HG03060 (cell line): ENCODE measurements around the gene COLEC12.
"Not testable (repeated sequence)": the region's sequence is repeated elsewhere in the genome, so short reads cannot be mapped to it uniquely, and the experiment has no call there.

Source experiments
- ATAC-seq: cut with Tn5 transposase; IDR thresholded peaks from one replicate; pipeline ENCODE4 v1.9.1; 2021; ENCODE audit warnings: low read depth, moderate number of reproducible peaks; ENCODE audit not compliant: unreplicated experiment

The COLEC12 gene

DNA sequence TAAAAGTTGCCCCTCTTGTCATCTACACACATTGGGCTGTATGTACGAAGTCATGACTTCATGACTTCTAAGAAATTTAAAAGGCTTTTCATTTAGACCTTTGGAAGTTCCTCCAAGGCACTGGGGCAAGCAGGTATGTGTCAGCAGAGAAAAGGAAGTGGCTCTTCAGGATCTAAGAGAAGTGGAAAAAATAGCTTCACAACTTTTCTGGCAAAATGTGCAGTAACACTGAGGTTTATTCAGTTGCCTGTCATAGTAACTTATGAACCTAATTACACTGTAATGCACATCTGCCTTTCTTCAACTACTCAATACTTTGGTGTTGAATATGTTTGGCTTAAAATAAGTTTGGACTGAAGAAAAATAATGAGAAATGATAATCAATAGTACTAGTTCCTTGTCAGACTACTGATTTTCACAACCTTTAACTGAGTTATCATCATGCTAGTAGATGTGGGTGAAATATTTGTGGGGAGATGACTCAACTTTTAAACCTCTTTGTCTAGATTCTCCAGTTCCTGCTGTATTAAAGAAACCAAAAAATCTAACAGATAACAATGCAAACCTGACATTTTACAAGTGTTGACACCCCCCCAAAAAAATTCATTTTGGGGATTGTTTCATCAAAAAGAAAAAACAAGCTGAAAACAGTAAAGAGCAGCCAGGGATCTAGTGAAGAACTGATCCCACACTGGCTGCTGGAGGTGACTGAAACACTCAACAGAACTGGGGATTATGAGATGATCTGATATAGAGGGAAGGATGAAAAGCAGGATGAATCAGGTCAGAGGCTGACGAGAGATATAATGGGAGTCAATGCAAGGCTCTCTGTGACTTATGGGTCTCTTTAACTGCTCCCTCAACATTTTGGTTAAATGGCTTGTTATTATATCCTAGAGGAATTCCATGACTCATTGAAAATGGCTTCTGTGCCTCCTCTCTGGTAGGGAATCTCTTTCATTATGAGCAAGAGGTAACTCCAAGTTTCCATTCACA, 84.6 kb downstream of the COLEC12 start:
- no peak for ATAC-seq

DNA sequence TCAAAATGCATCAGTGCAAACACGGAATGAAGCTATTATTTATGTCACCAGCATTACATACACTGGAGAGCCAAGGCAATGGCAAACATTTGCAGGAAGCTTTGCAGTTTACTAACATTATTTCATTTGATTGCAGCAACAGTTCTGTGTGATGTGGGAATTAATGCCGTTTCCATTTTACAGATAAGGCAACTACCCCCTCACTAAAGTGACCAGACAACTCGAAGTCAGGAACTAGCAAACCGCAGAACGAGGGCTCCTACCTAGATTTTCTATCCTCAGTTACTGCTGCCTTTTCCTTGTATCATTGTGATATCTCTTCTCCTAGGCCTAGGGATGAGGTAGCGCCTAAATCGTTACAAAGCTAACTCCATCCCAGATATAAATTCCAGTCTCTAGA, 85.5 kb downstream of the COLEC12 start:
- ATAC-seq, result no peak

DNA sequence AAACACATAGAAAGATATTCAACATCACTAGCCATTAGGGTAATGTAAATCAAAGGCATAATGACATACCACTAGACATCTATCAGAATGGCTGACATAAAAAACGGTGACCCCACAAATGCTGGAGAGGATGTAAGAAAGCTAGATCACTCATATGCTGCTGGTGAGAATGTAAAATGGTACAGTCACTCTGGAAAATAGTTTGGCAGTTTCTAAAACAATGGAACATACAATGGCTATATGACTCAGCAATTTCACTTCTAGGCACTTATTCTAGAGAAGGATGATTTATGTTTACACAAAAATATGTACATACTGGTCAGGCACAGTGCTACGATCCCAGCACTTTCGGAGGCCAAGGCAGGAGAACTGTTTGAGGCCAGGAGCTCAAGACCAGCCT, 87.3 kb downstream of the COLEC12 start:
- ATAC-seq, result no peak

GRCh38 chr18:410047-410455, 90.5 kb downstream of the COLEC12 start:
- ATAC-seq, result no peak

DNA sequence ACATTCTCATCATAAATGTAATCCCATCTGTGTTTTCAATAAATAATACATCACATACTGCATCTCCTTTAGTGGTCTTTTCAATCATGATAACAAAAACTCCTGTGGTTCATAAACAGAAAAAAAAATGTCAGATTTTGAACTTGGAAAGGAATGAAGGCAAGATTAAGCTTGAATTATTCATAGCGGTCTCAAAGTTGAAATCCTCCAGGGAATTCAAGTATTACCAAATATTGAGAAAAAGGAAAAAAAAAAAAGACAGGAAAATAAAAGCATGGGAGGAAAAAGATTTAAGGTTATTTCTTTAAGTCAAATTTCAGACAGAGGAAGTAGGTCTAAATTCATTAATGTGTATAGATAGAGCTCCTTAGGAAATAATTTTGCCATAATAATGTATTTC, 92.1 kb downstream of the COLEC12 start:
- ATAC-seq, result no peak

DNA sequence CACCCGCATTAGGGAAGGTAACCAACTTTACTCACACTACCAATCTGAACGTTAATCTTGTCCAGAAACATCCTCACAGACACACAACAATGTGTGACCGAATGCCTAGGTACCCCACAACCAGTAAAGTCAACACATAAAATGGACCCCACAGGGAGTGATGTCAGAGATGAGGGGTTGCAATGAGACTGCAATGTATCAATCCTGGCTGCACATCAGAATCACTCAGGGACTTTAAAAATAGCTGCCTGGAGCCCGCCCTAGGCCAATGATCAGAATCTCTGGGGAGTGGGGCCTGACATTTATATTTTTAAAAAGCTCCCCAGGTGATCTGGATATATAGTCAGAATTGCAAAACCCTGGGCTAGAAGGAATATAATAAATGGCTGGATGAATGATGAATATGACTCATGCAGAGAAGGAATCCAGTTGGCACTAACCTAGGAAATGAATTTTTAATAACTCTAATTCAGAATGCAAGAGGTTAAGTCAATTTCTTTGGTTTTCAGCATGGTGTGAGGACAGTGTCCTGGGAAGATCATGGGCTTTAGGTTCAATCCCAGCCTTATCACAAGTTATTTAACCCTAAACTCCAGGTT, 92.8 kb downstream of the COLEC12 start:
- ATAC-seq, result no peak

DNA sequence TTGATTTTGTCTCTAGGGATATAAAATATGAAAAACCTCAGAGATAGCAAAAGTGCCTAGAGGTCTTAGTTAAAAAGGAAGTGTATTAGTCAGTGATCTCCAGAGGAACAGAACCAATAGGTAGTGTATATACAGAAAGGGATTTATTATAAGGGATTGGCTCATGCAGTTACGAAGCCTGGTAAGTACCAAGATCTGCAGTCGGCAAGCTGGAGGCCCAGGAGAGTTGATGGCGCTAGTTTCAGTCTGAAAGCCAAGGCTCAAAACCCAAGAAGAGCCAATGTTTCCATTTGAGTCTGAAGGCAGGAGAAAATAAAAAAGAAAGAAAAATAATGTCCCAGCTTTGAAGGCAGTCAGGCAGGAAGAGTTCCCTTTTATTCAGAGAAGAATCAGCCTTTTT, 93.3 kb downstream of the COLEC12 start:
- ATAC-seq, result no peak

DNA sequence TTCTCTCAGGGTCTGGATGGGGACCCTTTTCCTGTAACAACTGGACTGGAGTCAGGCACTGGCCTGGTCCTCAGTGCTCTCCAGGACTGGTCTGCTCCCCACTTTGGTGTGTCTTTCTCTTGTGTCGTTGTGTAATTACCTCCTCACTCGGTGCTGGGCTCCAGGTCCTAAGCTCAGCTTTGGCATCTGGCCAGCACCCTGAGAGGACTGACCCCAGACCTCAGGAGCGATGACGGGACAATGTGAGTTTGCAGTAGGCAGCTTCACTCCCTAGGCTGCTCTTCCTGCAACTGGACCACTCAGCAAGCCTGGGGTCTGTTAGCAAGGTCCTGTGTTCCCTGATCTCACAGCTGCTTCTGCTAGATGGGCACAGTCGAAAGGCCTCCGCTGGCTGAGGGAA, 93.8 kb downstream of the COLEC12 start:
- ATAC-seq, result no peak

- ATAC-seq, result not testable (repeated sequence)
Observed at GRCh38 chr18:405006-405405, 95.5 kb downstream of the COLEC12 start.

DNA sequence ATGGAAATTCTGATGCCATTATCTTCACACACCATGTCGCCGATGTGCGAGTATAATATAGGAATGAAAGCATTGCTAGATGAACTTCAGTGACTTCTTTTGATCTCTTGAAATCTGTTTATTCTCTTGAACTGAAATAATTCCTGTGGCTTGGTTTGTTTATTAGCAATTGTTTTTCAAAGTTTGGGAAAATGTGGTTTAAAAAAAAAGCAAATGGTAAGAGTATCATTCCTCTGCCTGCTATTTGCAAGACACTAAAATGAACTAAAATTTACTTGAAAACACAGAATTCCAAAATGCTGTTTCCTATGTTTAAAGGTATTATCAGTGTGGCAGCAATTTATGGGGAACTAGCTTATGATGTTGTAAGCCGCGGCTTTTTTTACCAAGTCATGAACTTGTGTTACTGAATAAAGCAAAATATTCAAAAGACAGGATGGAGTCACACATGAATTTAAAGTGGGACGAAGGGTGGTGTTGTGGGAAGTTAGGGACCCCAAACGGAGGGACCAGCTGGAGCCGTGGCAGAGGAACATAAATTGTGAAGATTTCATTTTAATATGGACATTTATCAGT, 96.4 kb downstream of the COLEC12 start:
- ATAC-seq, result no peak

DNA sequence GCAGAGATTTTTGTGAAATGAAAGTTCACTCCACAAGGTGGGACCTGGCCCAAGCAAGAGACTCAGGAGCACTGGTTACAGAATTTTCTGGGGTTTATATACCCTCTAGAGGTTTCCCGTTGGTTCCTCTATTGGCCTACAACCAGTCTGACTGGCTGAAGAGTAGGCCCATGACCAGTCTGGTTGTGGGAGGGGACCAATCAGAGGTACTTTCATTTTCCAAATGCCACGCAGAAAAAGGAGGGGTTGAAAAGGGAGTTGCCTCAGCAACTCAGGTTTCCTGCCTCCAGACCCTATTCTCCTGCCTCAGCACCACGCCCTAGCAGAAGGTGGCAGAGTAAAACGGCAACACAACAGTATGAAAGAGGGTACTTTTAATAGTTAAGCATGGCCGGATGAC, 98.4 kb downstream of the COLEC12 start:
- ATAC-seq, result no peak

DNA sequence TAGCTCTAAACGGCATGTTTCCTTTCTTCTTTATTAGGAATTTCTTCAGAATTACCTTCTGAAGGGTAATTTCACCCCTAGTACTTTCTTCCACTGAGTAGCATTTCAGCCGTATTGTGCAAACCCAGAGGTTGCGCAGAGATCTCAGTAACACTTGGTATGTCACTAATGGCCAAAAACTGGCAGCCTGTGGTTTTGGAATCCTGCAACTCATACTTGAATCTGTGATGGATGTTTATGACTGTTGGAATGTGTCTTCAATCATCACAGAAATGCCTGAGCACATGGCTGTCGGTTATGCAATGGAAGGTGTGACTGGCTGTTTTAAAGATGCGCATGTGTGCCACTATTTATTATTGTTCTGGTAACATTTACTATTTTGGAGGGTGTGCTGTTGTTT, 100.0 kb downstream of the COLEC12 start:
- ATAC-seq, result no peak

- ATAC-seq, result no peak
Observed at GRCh38 chr18:399631-400135, 100.8 kb downstream of the COLEC12 start.

GRCh38 chr18:398935-399630, 101.4 kb downstream of the COLEC12 start:
- ATAC-seq, result no peak

DNA sequence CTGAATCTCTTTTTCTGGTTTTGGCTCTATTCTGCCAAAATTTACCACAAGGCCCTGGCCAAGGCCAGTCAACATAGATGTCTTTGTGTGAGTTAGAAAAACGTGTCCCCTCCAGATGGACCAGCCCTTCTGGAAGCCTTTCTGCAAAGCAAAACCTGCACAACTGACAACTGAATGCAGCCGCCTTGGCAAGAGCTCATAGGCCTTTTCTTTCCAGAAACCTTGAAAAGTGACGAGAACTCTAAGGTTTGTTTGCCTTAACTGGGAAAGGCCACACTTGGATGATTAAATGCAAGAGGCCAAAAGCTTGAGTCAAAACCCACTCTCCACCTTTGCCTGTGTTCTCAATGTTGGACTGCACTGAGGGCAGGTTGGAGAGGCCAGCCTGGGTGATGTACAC, 103.9 kb downstream of the COLEC12 start:
- no peak for ATAC-seq

GRCh38 chr18:396251-396555, 104.3 kb downstream of the COLEC12 start:
- no peak for ATAC-seq

GRCh38 chr18:395456-396250, 104.8 kb downstream of the COLEC12 start:
- no peak for ATAC-seq

DNA sequence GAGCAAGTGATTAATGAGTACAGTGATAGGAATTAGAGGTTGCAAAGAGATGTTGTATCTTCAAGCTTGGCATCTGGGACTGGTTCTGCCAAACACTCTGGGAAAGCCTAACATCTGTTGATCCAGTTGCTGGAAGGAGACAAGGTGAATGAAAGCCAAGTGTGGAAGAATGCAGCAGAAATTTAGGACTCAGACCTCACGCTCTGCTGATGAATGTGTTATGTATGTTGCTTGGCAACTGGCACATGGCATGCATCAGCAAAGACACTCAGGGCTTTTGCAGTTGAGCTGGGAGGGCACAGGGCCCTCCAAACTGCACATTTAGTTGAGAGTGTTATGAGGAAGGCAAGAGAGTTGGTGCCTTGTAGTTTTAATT, 105.5 kb downstream of the COLEC12 start:
- no peak for ATAC-seq

DNA sequence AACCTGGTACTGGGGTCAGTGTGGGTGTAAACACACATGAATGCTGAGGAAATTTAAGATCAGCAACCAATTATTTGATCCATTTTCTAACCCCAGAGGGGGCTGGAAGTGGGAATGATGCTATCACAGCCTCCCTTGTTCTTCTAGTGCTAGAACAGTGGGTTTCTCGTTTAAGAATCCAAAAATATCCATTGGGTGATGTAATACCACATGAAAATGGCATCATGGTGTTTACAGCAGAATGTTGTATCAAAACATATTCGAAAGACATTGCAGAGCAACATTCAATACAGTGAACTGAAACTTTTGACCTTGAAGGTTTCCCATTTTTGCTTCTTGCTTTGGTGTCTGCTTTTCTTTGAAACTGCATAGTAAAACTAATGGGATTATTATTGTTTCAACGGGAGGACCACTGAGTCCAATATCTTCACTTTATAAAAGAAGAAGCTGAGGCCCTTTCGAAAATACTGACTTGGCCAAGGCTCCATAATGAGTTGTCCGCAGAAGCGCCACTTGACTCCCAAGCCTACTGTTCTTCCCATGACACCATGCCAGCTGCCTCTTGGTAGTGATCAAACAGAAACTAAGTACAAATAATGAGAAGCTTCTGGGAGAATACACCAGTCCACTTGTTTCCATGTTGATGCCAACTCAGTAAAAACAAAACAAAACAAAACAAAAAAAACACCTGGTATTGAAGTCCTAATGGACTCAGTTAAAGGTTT, 106.1 kb downstream of the COLEC12 start:
- ATAC-seq, result no peak

GRCh38 chr18:393574-393957, 106.9 kb downstream of the COLEC12 start:
- no peak for ATAC-seq
